GM04503 (cell line): ENCODE data around the gene C13orf42.
"Not testable (repeated sequence)": the region's sequence is repeated elsewhere in the genome, so short reads cannot be mapped to it uniquely, and the experiment has no call there.

ENCODE experiments used
- DNase-seq: peaks from one replicate; pipeline ENCODE4 v3.0.0-alpha.2; 2012; ENCODE audit warnings: low read depth

The C13orf42 gene

GRCh38 chr13:51120873-51121272 lies 9.8 kb upstream of the C13orf42 start:
- DNase-seq, result not testable (repeated sequence)

- no peak for DNase-seq
These were observed 7.8 kb upstream of the C13orf42 start for GRCh38 chr13:51118809-51119431.

- no peak for DNase-seq
These were observed 2.9 kb upstream of the C13orf42 start for GRCh38 chr13:51113969-51114368.

GRCh38 chr13:51113186-51113881 lies 2.3 kb upstream of the C13orf42 start:
- DNase-seq, result no peak

GRCh38 chr13:51112771-51113170 lies 1.7 kb upstream of the C13orf42 start:
- no peak for DNase-seq

GRCh38 chr13:51111997-51112396 lies 923 bp upstream of the C13orf42 start:
- DNase-seq, result no peak

GRCh38 chr13:51107996-51108395 lies 3.1 kb downstream of the C13orf42 start:
- no peak for DNase-seq

- no peak for DNase-seq
These were observed 6.0 kb downstream of the C13orf42 start for GRCh38 chr13:51105046-51105445.

GRCh38 chr13:51101636-51102235 lies 9.3 kb downstream of the C13orf42 start:
- no peak for DNase-seq

GRCh38 chr13:51097353-51098043 lies 13.6 kb downstream of the C13orf42 start:
- no peak for DNase-seq

GRCh38 chr13:51096131-51096530 lies 14.9 kb downstream of the C13orf42 start:
- DNase-seq, result no peak

- DNase-seq, result no peak
These were observed 17.5 kb downstream of the C13orf42 start for GRCh38 chr13:51093574-51093973.

- no peak for DNase-seq
These were observed 19.2 kb downstream of the C13orf42 start for GRCh38 chr13:51091839-51092238.

GRCh38 chr13:51083706-51084105 lies 27.4 kb downstream of the C13orf42 start:
- no peak for DNase-seq

GRCh38 chr13:51080478-51081065 lies 30.5 kb downstream of the C13orf42 start:
- not testable (repeated sequence) for DNase-seq

GRCh38 chr13:51071493-51071892 lies 39.6 kb downstream of the C13orf42 start:
- DNase-seq, result no peak

GRCh38 chr13:51070005-51070649 lies 40.9 kb downstream of the C13orf42 start:
- DNase-seq, result peak; percentile 12

- DNase-seq, result no peak
These were observed 42.6 kb downstream of the C13orf42 start for GRCh38 chr13:51068501-51068900.

- no peak for DNase-seq
These were observed 43.4 kb downstream of the C13orf42 start for GRCh38 chr13:51067706-51068105.

GRCh38 chr13:51067210-51067701 lies 43.8 kb downstream of the C13orf42 start:
- DNase-seq, result no peak

GRCh38 chr13:51066091-51066831 lies 44.8 kb downstream of the C13orf42 start:
- no peak for DNase-seq
